ENCODE measurements around the gene GPS1. TPM values are rescaled to one million over a fixed set of nuclear protein-coding genes. Genes with fewer than 3 reads are reported as not detected.

GPS1 gene
- total RNA-seq, 1 experiment from 2014 or later, result 181 TPM

GRCh38 chr17:82086941-82087906, 35.5 kb downstream of the GPS1 start:
- Mint-ChIP-seq H3K36me3 (peaks cover 30% of the 10 kb centered on the region), H3K27me3 (ENCODE audit: low read depth) (no peaks in the 10 kb centered on the region), H3K27ac (no peak overlapping the region), H3K4me3 (no peak overlapping the region), H3K9me3 (no peaks in the 10 kb centered on the region), H3K4me1 (no peaks in the 10 kb centered on the region)
- ATAC-seq (no peak), DNase-seq (ENCODE audit: low spot score) (no peak)
- ChIA-PET POLR2A (no interaction called here), CTCF (interaction anchor here (2.1 kb wide), 1 partner anchor 57 kb away, joined by 6 read pairs; no protein-coding TSS in a partner anchor)
- no peak for TF ChIP-seq ZNF121 (CRISPR knock-in tag; IDR thresholded peaks at IDR 0.05)
- TF ChIP-seq, protein P1, sequence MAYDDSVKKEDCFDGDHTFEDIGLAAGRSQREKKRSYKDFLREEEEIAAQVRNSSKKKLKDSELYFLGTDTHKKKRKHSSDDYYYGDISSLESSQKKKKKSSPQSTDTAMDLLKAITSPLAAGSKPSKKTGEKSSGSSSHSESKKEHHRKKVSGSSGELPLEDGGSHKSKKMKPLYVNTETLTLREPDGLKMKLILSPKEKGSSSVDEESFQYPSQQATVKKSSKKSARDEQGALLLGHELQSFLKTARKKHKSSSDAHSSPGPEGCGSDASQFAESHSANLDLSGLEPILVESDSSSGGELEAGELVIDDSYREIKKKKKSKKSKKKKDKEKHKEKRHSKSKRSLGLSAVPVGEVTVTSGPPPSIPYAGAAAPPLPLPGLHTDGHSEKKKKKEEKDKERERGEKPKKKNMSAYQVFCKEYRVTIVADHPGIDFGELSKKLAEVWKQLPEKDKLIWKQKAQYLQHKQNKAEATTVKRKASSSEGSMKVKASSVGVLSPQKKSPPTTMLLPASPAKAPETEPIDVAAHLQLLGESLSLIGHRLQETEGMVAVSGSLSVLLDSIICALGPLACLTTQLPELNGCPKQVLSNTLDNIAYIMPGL (CRISPR knock-in tag; IDR thresholded peaks at IDR 0.05), result no peak
- TF ChIP-seq NFE2L1 (CRISPR knock-in tag; IDR thresholded peaks at IDR 0.05), result no peak
- TF ChIP-seq, protein P2, sequence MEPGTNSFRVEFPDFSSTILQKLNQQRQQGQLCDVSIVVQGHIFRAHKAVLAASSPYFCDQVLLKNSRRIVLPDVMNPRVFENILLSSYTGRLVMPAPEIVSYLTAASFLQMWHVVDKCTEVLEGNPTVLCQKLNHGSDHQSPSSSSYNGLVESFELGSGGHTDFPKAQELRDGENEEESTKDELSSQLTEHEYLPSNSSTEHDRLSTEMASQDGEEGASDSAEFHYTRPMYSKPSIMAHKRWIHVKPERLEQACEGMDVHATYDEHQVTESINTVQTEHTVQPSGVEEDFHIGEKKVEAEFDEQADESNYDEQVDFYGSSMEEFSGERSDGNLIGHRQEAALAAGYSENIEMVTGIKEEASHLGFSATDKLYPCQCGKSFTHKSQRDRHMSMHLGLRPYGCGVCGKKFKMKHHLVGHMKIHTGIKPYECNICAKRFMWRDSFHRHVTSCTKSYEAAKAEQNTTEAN (CRISPR knock-in tag; IDR thresholded peaks at IDR 0.05), result no peak
- TF ChIP-seq MYBL2 (CRISPR knock-in tag; IDR thresholded peaks at IDR 0.05), result no peak
- TF ChIP-seq ELF4 (CRISPR knock-in tag; IDR thresholded peaks at IDR 0.05; ENCODE audit: low read depth), result no peak
- TF ChIP-seq ZNF396 (CRISPR knock-in tag; IDR thresholded peaks at IDR 0.05; ENCODE audit: borderline replicate concordance), result no peak

DNA sequence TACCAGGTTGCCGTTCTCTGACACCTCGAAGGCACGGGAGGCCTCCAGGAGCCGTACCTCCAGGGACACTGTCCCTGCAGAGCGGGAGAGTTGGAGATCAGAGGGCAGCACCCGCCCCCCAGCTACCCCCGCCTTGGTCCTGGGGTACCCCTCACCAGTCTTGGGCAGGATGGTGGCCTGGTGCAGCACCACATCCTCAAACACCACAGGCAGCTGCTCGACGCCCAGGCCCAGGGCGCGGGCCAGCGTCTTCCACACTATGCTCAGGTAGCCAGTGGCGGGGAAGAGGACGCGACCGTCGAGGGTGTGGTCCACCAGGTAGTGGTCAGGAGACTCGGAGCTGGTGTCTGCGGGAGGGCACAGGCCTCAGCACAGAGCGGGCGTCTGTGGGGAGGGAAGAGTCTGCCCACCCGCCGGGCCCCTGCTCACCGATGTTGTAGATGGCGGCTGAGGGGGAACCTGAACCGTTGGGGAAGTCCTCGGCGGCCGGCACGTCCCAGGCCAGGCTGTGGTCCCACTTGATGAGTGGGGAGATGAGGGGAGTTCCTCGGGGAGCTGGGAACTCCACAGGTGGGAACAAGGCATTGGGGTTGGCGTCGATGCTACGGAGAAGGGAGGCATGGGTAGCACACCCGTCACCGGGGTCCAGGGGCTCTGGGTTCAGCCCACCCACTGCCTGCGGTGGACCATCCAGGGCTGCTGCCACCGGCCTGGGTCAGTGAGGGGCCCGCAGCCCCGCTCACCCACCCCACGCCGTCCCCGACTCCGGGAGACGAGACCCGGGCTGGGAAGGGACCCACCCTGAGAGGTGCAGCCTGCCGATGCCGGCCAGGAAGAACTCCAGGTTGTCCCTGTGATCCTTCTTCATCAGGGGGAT, 36.5 kb downstream of the GPS1 start:
- DNase-seq (ENCODE audit: low spot score) (no peak), ATAC-seq (no peak)
- Mint-ChIP-seq H3K4me3 (no peak overlapping the region), H3K36me3 (peaks cover 30% of the 10 kb centered on the region), H3K9me3 (no peaks in the 10 kb centered on the region), H3K4me1 (no peaks in the 10 kb centered on the region), H3K27me3 (ENCODE audit: low read depth) (no peaks in the 10 kb centered on the region), H3K27ac (no peak overlapping the region)
- no peak for TF ChIP-seq ZBTB21 (CRISPR knock-in tag; IDR thresholded peaks at IDR 0.05; ENCODE audit: borderline replicate concordance)
- no peak for TF ChIP-seq ZNF671 (CRISPR knock-in tag; IDR thresholded peaks at IDR 0.05)
- no peak for TF ChIP-seq ZNF532 (CRISPR knock-in tag; IDR thresholded peaks at IDR 0.05; ENCODE audit: borderline replicate concordance)
- no peak for TF ChIP-seq GABPB1 (CRISPR knock-in tag; IDR thresholded peaks at IDR 0.05)
- TF ChIP-seq MAX (CRISPR knock-in tag; IDR thresholded peaks at IDR 0.05), result no peak
- TF ChIP-seq NFATC4 (CRISPR knock-in tag; IDR thresholded peaks at IDR 0.05), result no peak
- TF ChIP-seq, protein P3, sequence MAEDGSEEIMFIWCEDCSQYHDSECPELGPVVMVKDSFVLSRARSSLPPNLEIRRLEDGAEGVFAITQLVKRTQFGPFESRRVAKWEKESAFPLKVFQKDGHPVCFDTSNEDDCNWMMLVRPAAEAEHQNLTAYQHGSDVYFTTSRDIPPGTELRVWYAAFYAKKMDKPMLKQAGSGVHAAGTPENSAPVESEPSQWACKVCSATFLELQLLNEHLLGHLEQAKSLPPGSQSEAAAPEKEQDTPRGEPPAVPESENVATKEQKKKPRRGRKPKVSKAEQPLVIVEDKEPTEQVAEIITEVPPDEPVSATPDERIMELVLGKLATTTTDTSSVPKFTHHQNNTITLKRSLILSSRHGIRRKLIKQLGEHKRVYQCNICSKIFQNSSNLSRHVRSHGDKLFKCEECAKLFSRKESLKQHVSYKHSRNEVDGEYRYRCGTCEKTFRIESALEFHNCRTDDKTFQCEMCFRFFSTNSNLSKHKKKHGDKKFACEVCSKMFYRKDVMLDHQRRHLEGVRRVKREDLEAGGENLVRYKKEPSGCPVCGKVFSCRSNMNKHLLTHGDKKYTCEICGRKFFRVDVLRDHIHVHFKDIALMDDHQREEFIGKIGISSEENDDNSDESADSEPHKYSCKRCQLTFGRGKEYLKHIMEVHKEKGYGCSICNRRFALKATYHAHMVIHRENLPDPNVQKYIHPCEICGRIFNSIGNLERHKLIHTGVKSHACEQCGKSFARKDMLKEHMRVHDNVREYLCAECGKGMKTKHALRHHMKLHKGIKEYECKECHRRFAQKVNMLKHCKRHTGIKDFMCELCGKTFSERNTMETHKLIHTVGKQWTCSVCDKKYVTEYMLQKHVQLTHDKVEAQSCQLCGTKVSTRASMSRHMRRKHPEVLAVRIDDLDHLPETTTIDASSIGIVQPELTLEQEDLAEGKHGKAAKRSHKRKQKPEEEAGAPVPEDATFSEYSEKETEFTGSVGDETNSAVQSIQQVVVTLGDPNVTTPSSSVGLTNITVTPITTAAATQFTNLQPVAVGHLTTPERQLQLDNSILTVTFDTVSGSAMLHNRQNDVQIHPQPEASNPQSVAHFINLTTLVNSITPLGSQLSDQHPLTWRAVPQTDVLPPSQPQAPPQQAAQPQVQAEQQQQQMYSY (CRISPR knock-in tag; IDR thresholded peaks at IDR 0.05), result no peak
- TF ChIP-seq, protein P4, sequence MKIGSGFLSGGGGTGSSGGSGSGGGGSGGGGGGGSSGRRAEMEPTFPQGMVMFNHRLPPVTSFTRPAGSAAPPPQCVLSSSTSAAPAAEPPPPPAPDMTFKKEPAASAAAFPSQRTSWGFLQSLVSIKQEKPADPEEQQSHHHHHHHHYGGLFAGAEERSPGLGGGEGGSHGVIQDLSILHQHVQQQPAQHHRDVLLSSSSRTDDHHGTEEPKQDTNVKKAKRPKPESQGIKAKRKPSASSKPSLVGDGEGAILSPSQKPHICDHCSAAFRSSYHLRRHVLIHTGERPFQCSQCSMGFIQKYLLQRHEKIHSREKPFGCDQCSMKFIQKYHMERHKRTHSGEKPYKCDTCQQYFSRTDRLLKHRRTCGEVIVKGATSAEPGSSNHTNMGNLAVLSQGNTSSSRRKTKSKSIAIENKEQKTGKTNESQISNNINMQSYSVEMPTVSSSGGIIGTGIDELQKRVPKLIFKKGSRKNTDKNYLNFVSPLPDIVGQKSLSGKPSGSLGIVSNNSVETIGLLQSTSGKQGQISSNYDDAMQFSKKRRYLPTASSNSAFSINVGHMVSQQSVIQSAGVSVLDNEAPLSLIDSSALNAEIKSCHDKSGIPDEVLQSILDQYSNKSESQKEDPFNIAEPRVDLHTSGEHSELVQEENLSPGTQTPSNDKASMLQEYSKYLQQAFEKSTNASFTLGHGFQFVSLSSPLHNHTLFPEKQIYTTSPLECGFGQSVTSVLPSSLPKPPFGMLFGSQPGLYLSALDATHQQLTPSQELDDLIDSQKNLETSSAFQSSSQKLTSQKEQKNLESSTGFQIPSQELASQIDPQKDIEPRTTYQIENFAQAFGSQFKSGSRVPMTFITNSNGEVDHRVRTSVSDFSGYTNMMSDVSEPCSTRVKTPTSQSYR (CRISPR knock-in tag; IDR thresholded peaks at IDR 0.05), result no peak
- ChIA-PET POLR2A (no interaction called here), CTCF (interaction anchor here (2.1 kb wide), 1 partner anchor 58 kb away, joined by 6 read pairs; no protein-coding TSS in a partner anchor)
